A673 (cell line): Measurements from ENCODE around the gene MARS1. TPM values are rescaled to one million over a fixed set of nuclear protein-coding genes. Genes with fewer than 3 reads are reported as not detected.
A peak's percentile ranks its signal among the peaks of the same experiment; 100 is the strongest.

ENCODE experiments used
- BruUV-seq: library from RNA; stranded (reverse); fragments of 400-500 nt; replicated peaks from 2 replicates; lab custom pipeline; 2021; lab: Mats Ljungman, UMichigan
- CTCF ChIA-PET: fragments of 300-600 bp; sonication (Branson Sonifier 250); formaldehyde crosslinking; loops from one replicate; lab custom pipeline; 2022; ENCODE audit warnings: antibody characterized with exemption; lab: Charles Lee
- POLR2A ChIA-PET: fragments of 300-600 bp; sonication (Branson Sonifier 250); formaldehyde crosslinking; loops from one replicate; lab custom pipeline; 2022; ENCODE audit warnings: antibody characterized with exemption; ENCODE audit not compliant: low non-redundant PET; lab: Charles Lee
- DNase-seq: peaks from one replicate; pipeline ENCODE4 v3.0.0-alpha.2; 2015; ENCODE audit warnings: low spot score
- H3K27ac ChIP-seq: fragments of 200-600 bp; sonication (generic); 2 replicates; pipeline ENCODE4 v1.5.1; 2016; ENCODE audit warnings: mixed run types, low read depth, mild to moderate bottlenecking, mixed read lengths, antibody characterized with exemption, low read length; ENCODE audit not compliant: poor library complexity, severe bottlenecking
- H3K27me3 ChIP-seq: fragments of 200-600 bp; sonication (generic); replicated peaks from 2 replicates; pipeline ENCODE4 v1.6.1; 2017; ENCODE audit warnings: mixed run types, low read depth, mild to moderate bottlenecking, mixed read lengths, antibody characterized with exemption, low read length; ENCODE audit not compliant: insufficient read depth, poor library complexity
- H3K36me3 ChIP-seq: fragments of 200-600 bp; sonication (generic); 2 replicates; pipeline ENCODE4 v1.6.1; 2016; ENCODE audit warnings: mixed run types, mild to moderate bottlenecking, mixed read lengths, antibody characterized with exemption, low read length; ENCODE audit not compliant: insufficient read depth, poor library complexity, severe bottlenecking
- H3K4me1 ChIP-seq: fragments of 200-600 bp; sonication (generic); 2 replicates; pipeline ENCODE4 v1.6.1; 2017; ENCODE audit warnings: mixed run types, mild to moderate bottlenecking, mixed read lengths, antibody characterized with exemption, low read length; ENCODE audit not compliant: insufficient read depth, poor library complexity, severe bottlenecking
- H3K4me3 ChIP-seq: fragments of 200-600 bp; sonication (generic); 2 replicates; pipeline ENCODE4 v1.5.1; 2016; ENCODE audit warnings: low read depth, mixed run types, mild to moderate bottlenecking, mixed read lengths, low read length; ENCODE audit not compliant: poor library complexity, severe bottlenecking
- H3K9me3 ChIP-seq: fragments of 200-600 bp; sonication (generic); 2 replicates; pipeline ENCODE4 v1.6.1; 2016; ENCODE audit warnings: mixed run types, low read depth, mild to moderate bottlenecking, mixed read lengths, antibody characterized with exemption, low read length; ENCODE audit not compliant: poor library complexity, severe bottlenecking
- CTCF ChIP-seq: fragments of 300-800, 200-600 bp; sonication (generic); conservative IDR thresholded peaks from 2 replicates; pipeline ENCODE4 v1.5.1; 2017; ENCODE audit warnings: low read depth, mild to moderate bottlenecking, antibody characterized with exemption, low read length, moderate library complexity, mixed read lengths
- EZH2 ChIP-seq: fragments of 200-600 bp; sonication (generic); IDR thresholded peaks from 2 replicates; pipeline ENCODE4 v1.6.1; 2017; ENCODE audit warnings: borderline replicate concordance, low read depth, mild to moderate bottlenecking, mixed read lengths, antibody characterized with exemption, low read length; ENCODE audit not compliant: poor library complexity, severe bottlenecking
- intact Hi-C: fragments of 100-400 bp; cut with micrococcal nuclease; formaldehyde crosslinking; loops from one replicate; pipeline ENCODE4 v1.10.0; 2022; ENCODE audit not compliant: unreplicated experiment
- total RNA-seq: library from RNA; stranded (reverse); gene quantifications from 2 replicates; pipeline ENCODE4 v1.2.3, GENCODE V29; 2021

The MARS1 gene
- total RNA-seq, 1 experiment from 2014 or later = 467 TPM

GRCh38 chr12:57521525-57522010 is 33.7 kb downstream of the MARS1 start:
- ChIA-PET CTCF (no interaction called here), POLR2A (no interaction called here)
- BruUV-seq = no TSS peak
- Histone ChIP-seq H3K27me3 (no peaks in the 10 kb centered on the region), H3K4me1 (peaks cover 45% of the 10 kb centered on the region), H3K4me3 (peak overlapping the region; percentile 45), H3K27ac (peak overlapping the region; percentile 98), H3K9me3 (no peaks in the 10 kb centered on the region), H3K36me3 (peaks cover 58% of the 10 kb centered on the region)
- TF ChIP-seq CTCF (no peak), EZH2 (no peak)
- no peak for DNase-seq
- intact Hi-C loops = no loop called here

GRCh38 chr12:57522011-57522886 is 34.4 kb downstream of the MARS1 start, which contains the start of gene MBD6:
Gene MBD6 (plus strand): TSS chr12:57522824. CDS start chr12:57524304, 1,480 bp downstream.
- Histone ChIP-seq H3K27ac (peak within 1 kb of the TSS; percentile 98), H3K27me3 (no peaks in the 10 kb centered on the region), H3K4me3 (peak within 1 kb of the TSS; percentile 75), H3K36me3 (peaks cover 58% of the 10 kb centered on the region), H3K9me3 (no peaks in the 10 kb centered on the region), H3K4me1 (peaks cover 44% of the 10 kb centered on the region)
- TF ChIP-seq CTCF (no peak), EZH2 (no peak)
- BruUV-seq = no TSS peak
- ChIA-PET CTCF (no interaction called here), POLR2A (no interaction called here)
- intact Hi-C loops = no loop called here
- peak; percentile 91 for DNase-seq

- H3K27me3 ChIP-seq = no peaks in the 10 kb centered on the region
- peak overlapping the region; percentile 75 for H3K4me3 ChIP-seq
- intact Hi-C loops = no loop called here
- POLR2A ChIA-PET = no interaction called here
- peaks cover 58% of the 10 kb centered on the region for H3K36me3 ChIP-seq
- H3K4me1 ChIP-seq = peaks cover 37% of the 10 kb centered on the region
- H3K27ac ChIP-seq = peak overlapping the region; percentile 85
- BruUV-seq = TSS peak; percentile 20
- CTCF ChIA-PET = interaction anchor here (0.6 kb wide), 1 partner anchor 64 kb away, joined by 13 read pairs; the partner anchor contains the start of gene GLI1
- no peak for TF ChIP-seq EZH2
- DNase-seq = peak; percentile 64
- H3K9me3 ChIP-seq = no peaks in the 10 kb centered on the region
Observed at GRCh38 chr12:57522887-57523705, 35.2 kb downstream of the MARS1 start.
